Mesendoderm (in vitro differentiated cells): ENCODE measurements around the gene CASP3.
A peak's percentile ranks its signal among the peaks of the same experiment; 100 is the strongest.

Source experiments
- DNase-seq: peaks from one replicate; pipeline ENCODE4 v3.0.0; 2013
- H2AK5ac ChIP-seq: 2 replicates; pipeline ENCODE4 v1.6.1; 2013; ENCODE audit warnings: low read length, inconsistent platforms
- H2BK120ac ChIP-seq: 2 replicates; pipeline ENCODE4 v1.6.1; 2013; ENCODE audit warnings: low read depth, mild to moderate bottlenecking, low read length, moderate library complexity, mixed read lengths
- H2BK15ac ChIP-seq: replicated peaks from 2 replicates; pipeline ENCODE4 v1.6.1; 2013; ENCODE audit warnings: low read depth, mild to moderate bottlenecking, moderate library complexity
- H2BK5ac ChIP-seq: 2 replicates; pipeline ENCODE4 v1.6.1; 2013; ENCODE audit warnings: low read length, inconsistent platforms
- H3K18ac ChIP-seq: 2 replicates; pipeline ENCODE4 v1.6.1; 2013; ENCODE audit warnings: mild to moderate bottlenecking, low read length, mixed read lengths
- H3K23ac ChIP-seq: one replicate; pipeline ENCODE4 v1.6.1; 2013; ENCODE audit warnings: low read length
- H3K27ac ChIP-seq: 2 replicates; pipeline ENCODE4 v1.5.1; 2013; ENCODE audit warnings: low read depth, mild to moderate bottlenecking, inconsistent platforms, low read length, moderate library complexity
- H3K27me3 ChIP-seq: 2 replicates; pipeline ENCODE4 v1.6.1; 2013; ENCODE audit warnings: low read length, control low read depth, mild to moderate bottlenecking, inconsistent platforms; ENCODE audit not compliant: insufficient read depth, poor library complexity
- H3K36me3 ChIP-seq: 2 replicates; pipeline ENCODE4 v1.6.1; 2013; ENCODE audit warnings: low read length, inconsistent platforms; ENCODE audit not compliant: control insufficient read depth, insufficient read depth
- H3K4ac ChIP-seq: one replicate; pipeline ENCODE4 v1.6.1; 2013; ENCODE audit warnings: low read depth, mild to moderate bottlenecking, low read length, moderate library complexity
- H3K4me1 ChIP-seq: 2 replicates; pipeline ENCODE4 v1.6.1; 2013; ENCODE audit warnings: low read depth, low read length, inconsistent platforms; ENCODE audit not compliant: control insufficient read depth
- H3K4me2 ChIP-seq: 2 replicates; pipeline ENCODE4 v1.6.1; 2013; ENCODE audit warnings: low read length
- H3K4me3 ChIP-seq: 2 replicates; pipeline ENCODE4 v1.5.1; 2013; ENCODE audit warnings: mild to moderate bottlenecking, low read length
- H3K56ac ChIP-seq: one replicate; pipeline ENCODE4 v1.6.1; 2013; ENCODE audit warnings: low read length
- H3K79me1 ChIP-seq: 2 replicates; pipeline ENCODE4 v1.6.1; 2013; ENCODE audit warnings: low read length, inconsistent platforms
- H3K79me2 ChIP-seq: 2 replicates; pipeline ENCODE4 v1.6.1; 2013; ENCODE audit warnings: mild to moderate bottlenecking, low read length; ENCODE audit not compliant: control insufficient read depth, insufficient read depth
- H3K9ac ChIP-seq: 2 replicates; pipeline ENCODE4 v1.6.1; 2013; ENCODE audit warnings: low read length, inconsistent platforms
- H4K5ac ChIP-seq: one replicate; pipeline ENCODE4 v1.6.1; 2013; ENCODE audit warnings: low read length
- H4K8ac ChIP-seq: one replicate; pipeline ENCODE4 v1.6.1; 2013; ENCODE audit warnings: low read depth, mild to moderate bottlenecking, control low read depth, low read length, moderate library complexity
- WGBS: extraction: QIAGEN DNeasy Blood & Tissue Kit; methylation state at CpG from one replicate; pipeline ENCODE4 v1.1.7; 2013; ENCODE audit warnings: low lambda C conversion rate, missing lambda C conversion rate; ENCODE audit not compliant: insufficient coverage; ENCODE audit errors: extremely low coverage; 5-methylcytosine and 5-hydroxymethylcytosine counted together

The CASP3 gene

GRCh38 chr4:184644553-184645307 is 4.5 kb downstream of the CASP3 start:
- Histone ChIP-seq H3K4ac (peak overlapping the region; percentile 50), H3K9ac (peak overlapping the region; percentile 49), H3K36me3 (no peaks in the 10 kb centered on the region), H3K79me2 (peaks cover 69% of the 10 kb centered on the region), H3K27me3 (no peaks in the 10 kb centered on the region), H3K56ac (peak overlapping the region; percentile 73), H4K8ac (no peak overlapping the region), H4K5ac (no peak overlapping the region), H3K4me3 (no peak overlapping the region), H3K23ac (no peak overlapping the region), H3K27ac (peak overlapping the region; percentile 25), H3K79me1 (peaks cover 7% of the 10 kb centered on the region), H2BK15ac (no peak overlapping the region), H3K4me2 (no peak overlapping the region), H3K18ac (peak overlapping the region; percentile 64), H2BK5ac (no peak overlapping the region), H2BK120ac (no peak overlapping the region), H3K4me1 (peaks cover 8% of the 10 kb centered on the region), H2AK5ac (no peak overlapping the region)
- peak; percentile 73 for DNase-seq
- no CpG with 5 or more reads among the region's 9 CpGs for WGBS

GRCh38 chr4:184643731-184644130 is 5.5 kb downstream of the CASP3 start:
- DNase-seq, result no peak
- Histone ChIP-seq H2BK5ac (no peak overlapping the region), H3K4me2 (no peak overlapping the region), H3K23ac (no peak overlapping the region), H3K18ac (no peak overlapping the region), H3K36me3 (no peaks in the 10 kb centered on the region), H3K79me2 (peaks cover 73% of the 10 kb centered on the region), H3K4me1 (peaks cover 8% of the 10 kb centered on the region), H3K4me3 (no peak overlapping the region), H2BK15ac (no peak overlapping the region), H4K5ac (no peak overlapping the region), H3K27ac (no peak overlapping the region), H3K4ac (no peak overlapping the region), H2AK5ac (no peak overlapping the region), H3K79me1 (peaks cover 7% of the 10 kb centered on the region), H4K8ac (no peak overlapping the region), H2BK120ac (no peak overlapping the region), H3K27me3 (no peaks in the 10 kb centered on the region), H3K9ac (no peak overlapping the region), H3K56ac (peak overlapping the region; percentile 17)
- no CpG with 5 or more reads among the region's 1 CpG for WGBS

GRCh38 chr4:184641451-184641850 is 7.8 kb downstream of the CASP3 start:
- no peak for DNase-seq
- Histone ChIP-seq H2BK15ac (no peak overlapping the region), H3K4me3 (no peak overlapping the region), H3K56ac (no peak overlapping the region), H3K27ac (no peak overlapping the region), H4K8ac (no peak overlapping the region), H3K79me1 (peaks cover 13% of the 10 kb centered on the region), H4K5ac (no peak overlapping the region), H3K23ac (no peak overlapping the region), H3K4me1 (peaks cover 5% of the 10 kb centered on the region), H2AK5ac (no peak overlapping the region), H3K79me2 (peaks cover 59% of the 10 kb centered on the region), H3K18ac (no peak overlapping the region), H3K27me3 (no peaks in the 10 kb centered on the region), H2BK120ac (no peak overlapping the region), H3K4me2 (no peak overlapping the region), H3K36me3 (peaks cover 3% of the 10 kb centered on the region), H3K4ac (no peak overlapping the region), H3K9ac (no peak overlapping the region), H2BK5ac (no peak overlapping the region)
- WGBS, result no CpG with 5 or more reads among the region's 5 CpGs

GRCh38 chr4:184641022-184641421 is 8.2 kb downstream of the CASP3 start:
- Histone ChIP-seq H4K8ac (no peak overlapping the region), H3K4me2 (no peak overlapping the region), H3K79me1 (peaks cover 13% of the 10 kb centered on the region), H3K4me3 (no peak overlapping the region), H3K56ac (no peak overlapping the region), H3K4ac (no peak overlapping the region), H2BK120ac (no peak overlapping the region), H3K4me1 (peaks cover 5% of the 10 kb centered on the region), H3K9ac (no peak overlapping the region), H3K36me3 (peaks cover 3% of the 10 kb centered on the region), H4K5ac (no peak overlapping the region), H2AK5ac (no peak overlapping the region), H2BK15ac (no peak overlapping the region), H3K27ac (no peak overlapping the region), H3K79me2 (peaks cover 58% of the 10 kb centered on the region), H3K23ac (no peak overlapping the region), H2BK5ac (no peak overlapping the region), H3K27me3 (no peaks in the 10 kb centered on the region), H3K18ac (no peak overlapping the region)
- WGBS, result no CpG with 5 or more reads among the region's 3 CpGs
- no peak for DNase-seq

- Histone ChIP-seq H3K56ac (no peak overlapping the region), H3K4ac (no peak overlapping the region), H2AK5ac (no peak overlapping the region), H3K27ac (no peak overlapping the region), H3K18ac (no peak overlapping the region), H2BK5ac (no peak overlapping the region), H3K36me3 (peaks cover 5% of the 10 kb centered on the region), H3K4me2 (no peak overlapping the region), H3K79me1 (peaks cover 11% of the 10 kb centered on the region), H3K79me2 (peaks cover 36% of the 10 kb centered on the region), H3K4me3 (no peak overlapping the region), H3K23ac (no peak overlapping the region), H3K9ac (no peak overlapping the region), H4K5ac (no peak overlapping the region), H3K4me1 (no peaks in the 10 kb centered on the region), H4K8ac (no peak overlapping the region), H2BK120ac (no peak overlapping the region), H2BK15ac (no peak overlapping the region), H3K27me3 (no peaks in the 10 kb centered on the region)
- DNase-seq, result no peak
- no CpG with 5 or more reads among the region's 4 CpGs for WGBS
Measured at GRCh38 chr4:184636897-184637296, 12.3 kb downstream of the CASP3 start.

GRCh38 chr4:184636144-184636543 is 13.1 kb downstream of the CASP3 start:
- no CpG with 5 or more reads among the region's 4 CpGs for WGBS
- H3K36me3 ChIP-seq, result peaks cover 5% of the 10 kb centered on the region
- H4K5ac ChIP-seq, result no peak overlapping the region
- no peak overlapping the region for H3K23ac ChIP-seq
- H2AK5ac ChIP-seq, result no peak overlapping the region
- H3K27me3 ChIP-seq, result no peaks in the 10 kb centered on the region
- H2BK120ac ChIP-seq, result no peak overlapping the region
- H3K27ac ChIP-seq, result no peak overlapping the region
- H4K8ac ChIP-seq, result no peak overlapping the region
- H3K4me3 ChIP-seq, result no peak overlapping the region
- no peak overlapping the region for H3K56ac ChIP-seq
- no peak overlapping the region for H3K4me2 ChIP-seq
- H3K4me1 ChIP-seq, result no peaks in the 10 kb centered on the region
- no peak overlapping the region for H3K18ac ChIP-seq
- H3K79me2 ChIP-seq, result peaks cover 29% of the 10 kb centered on the region
- no peak for DNase-seq
- no peak overlapping the region for H3K4ac ChIP-seq
- no peak overlapping the region for H3K9ac ChIP-seq
- no peak overlapping the region for H2BK15ac ChIP-seq
- H3K79me1 ChIP-seq, result peaks cover 11% of the 10 kb centered on the region
- no peak overlapping the region for H2BK5ac ChIP-seq
